Thoracic aorta (tissue), 2 donors: ENCODE data around the gene PTCSC3. TPM values are rescaled to one million over a fixed set of nuclear protein-coding genes. Genes with fewer than 3 reads are reported as not detected.

Experiments
- ATAC-seq: fragments of 150-250 bp; one replicate; pipeline ENCODE4 v1.8.0; 2017; ENCODE audit warnings: low read depth; ENCODE audit not compliant: insufficient number of reproducible peaks, low FRiP score
- DNase-seq: peaks from one replicate; pipeline ENCODE4 v3.0.0-alpha.2; 2020; ENCODE audit warnings: low spot score
- H3K27ac ChIP-seq, 2 donors: fragments of 200-600 bp; sonication (generic); 1 replicate in 1 of 2; 2 replicates in 1 of 2; pipeline ENCODE4 v1.5.1; 2016; ENCODE audit warnings: mild to moderate bottlenecking in 2 of 2, moderate library complexity in 2 of 2
- H3K27me3 ChIP-seq: fragments of 200-600 bp; sonication (generic); replicated peaks from 2 replicates; pipeline ENCODE4 v1.6.0; 2016; ENCODE audit warnings: mild to moderate bottlenecking; ENCODE audit not compliant: insufficient read depth
- H3K36me3 ChIP-seq: fragments of 200-600 bp; sonication (generic); one replicate; pipeline ENCODE4 v1.5.1; 2016
- H3K4me1 ChIP-seq, 2 donors: fragments of 200-600 bp; sonication (generic); 1 replicate in 1 of 2; 2 replicates in 1 of 2; pipeline versions ENCODE4 v1.5.1 to v1.6.0; 2016; ENCODE audit warnings: low read depth in 2 of 2, mild to moderate bottlenecking in 1 of 2; ENCODE audit not compliant: control insufficient read depth in 1 of 2
- H3K4me3 ChIP-seq: fragments of 200-600 bp; sonication (generic); 2 replicates; pipeline ENCODE4 v1.5.1; 2016; ENCODE audit warnings: mild to moderate bottlenecking
- H3K9me3 ChIP-seq: fragments of 200-600 bp; sonication (generic); 2 replicates; pipeline ENCODE4 v1.5.1; 2016
- total RNA-seq, 2 donors: library from RNA; depleted of rRNA; stranded (reverse); fragments of >200 nt; gene quantifications; one replicate each; pipeline versions ENCODE4 v1.1.0 to v1.2.3, GENCODE V29; 2016
- TF ChIP-seq, protein P1 (sequence below): fragments of 200-600 bp; sonication (generic); IDR thresholded peaks from one replicate; pipeline ENCODE4 v1.5.1; 2019; ENCODE audit warnings: antibody characterized with exemption

The PTCSC3 gene
- total RNA-seq, 2 donors from 2014 or later, result not detected

DNA sequence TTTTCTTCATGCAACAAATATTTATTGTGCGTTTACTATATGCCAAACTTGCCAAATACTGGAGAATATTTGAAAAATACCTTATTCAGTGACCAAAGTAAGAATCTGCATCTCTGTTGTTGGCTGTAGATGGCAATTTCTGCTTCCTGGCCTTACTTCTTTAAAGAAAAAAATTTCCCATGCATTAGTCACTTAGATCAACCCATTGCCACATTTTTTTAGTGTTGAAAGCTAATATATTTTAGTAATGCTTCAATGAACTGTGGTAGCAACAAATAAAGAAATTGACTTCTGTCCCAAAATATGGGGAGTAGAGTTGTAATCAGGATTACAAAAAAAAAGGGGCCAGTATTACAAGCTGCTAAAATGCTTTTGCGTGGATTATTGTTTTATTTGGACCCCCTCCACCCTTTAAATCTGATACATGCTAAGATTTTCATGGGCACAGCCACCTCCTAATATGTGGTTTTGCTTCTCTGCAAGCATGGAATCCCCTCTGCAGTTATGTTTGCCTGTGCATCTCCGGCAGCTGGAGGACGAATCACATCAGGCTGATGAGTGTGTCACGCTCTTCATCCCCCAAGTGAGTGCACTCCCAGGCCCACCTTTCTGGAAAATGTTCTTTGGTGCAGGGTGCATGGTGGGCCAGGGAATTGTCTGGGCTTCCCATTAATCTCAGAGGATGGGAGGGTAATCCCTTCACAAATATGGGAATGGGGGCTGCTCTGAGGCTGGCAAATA, 38.1 kb upstream of the PTCSC3 start:
- DNase-seq (no peak), ATAC-seq (no peak)
- H3K36me3 ChIP-seq, result no peaks in the 10 kb centered on the region
- H3K27me3 ChIP-seq, result no peaks in the 10 kb centered on the region
- no peak overlapping the region for H3K27ac ChIP-seq
- H3K4me3 ChIP-seq, result no peak overlapping the region
- no peaks in the 10 kb centered on the region for H3K4me1 ChIP-seq
- TF ChIP-seq, protein P1, sequence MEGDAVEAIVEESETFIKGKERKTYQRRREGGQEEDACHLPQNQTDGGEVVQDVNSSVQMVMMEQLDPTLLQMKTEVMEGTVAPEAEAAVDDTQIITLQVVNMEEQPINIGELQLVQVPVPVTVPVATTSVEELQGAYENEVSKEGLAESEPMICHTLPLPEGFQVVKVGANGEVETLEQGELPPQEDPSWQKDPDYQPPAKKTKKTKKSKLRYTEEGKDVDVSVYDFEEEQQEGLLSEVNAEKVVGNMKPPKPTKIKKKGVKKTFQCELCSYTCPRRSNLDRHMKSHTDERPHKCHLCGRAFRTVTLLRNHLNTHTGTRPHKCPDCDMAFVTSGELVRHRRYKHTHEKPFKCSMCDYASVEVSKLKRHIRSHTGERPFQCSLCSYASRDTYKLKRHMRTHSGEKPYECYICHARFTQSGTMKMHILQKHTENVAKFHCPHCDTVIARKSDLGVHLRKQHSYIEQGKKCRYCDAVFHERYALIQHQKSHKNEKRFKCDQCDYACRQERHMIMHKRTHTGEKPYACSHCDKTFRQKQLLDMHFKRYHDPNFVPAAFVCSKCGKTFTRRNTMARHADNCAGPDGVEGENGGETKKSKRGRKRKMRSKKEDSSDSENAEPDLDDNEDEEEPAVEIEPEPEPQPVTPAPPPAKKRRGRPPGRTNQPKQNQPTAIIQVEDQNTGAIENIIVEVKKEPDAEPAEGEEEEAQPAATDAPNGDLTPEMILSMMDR, result no peak
- H3K9me3 ChIP-seq, result no peaks in the 10 kb centered on the region

DNA sequence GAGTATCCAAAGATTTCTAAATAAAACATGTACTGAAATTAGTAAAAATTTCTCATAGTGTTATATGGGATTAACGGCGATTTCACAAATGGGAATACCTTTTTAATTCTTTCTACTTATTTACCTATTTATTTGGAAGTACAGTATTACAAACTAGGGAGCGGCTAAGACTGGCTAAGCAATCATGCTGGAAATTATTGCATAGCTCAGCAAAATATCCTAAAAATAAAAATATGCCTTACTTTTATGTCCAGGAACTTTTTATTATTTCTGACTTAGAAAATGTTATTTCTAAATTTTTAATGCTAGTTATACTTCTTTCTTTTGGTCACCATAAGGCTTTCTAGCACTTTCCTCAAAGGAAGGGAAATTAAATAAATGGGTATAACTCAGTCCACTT, 36.5 kb upstream of the PTCSC3 start:
- ATAC-seq (no peak), DNase-seq (no peak)
- TF ChIP-seq, protein P1, result no peak
- Histone ChIP-seq H3K27me3 (no peaks in the 10 kb centered on the region), H3K36me3 (no peaks in the 10 kb centered on the region), H3K4me1 (no peaks in the 10 kb centered on the region), H3K9me3 (no peaks in the 10 kb centered on the region), H3K27ac (no peak overlapping the region), H3K4me3 (no peak overlapping the region)

DNA sequence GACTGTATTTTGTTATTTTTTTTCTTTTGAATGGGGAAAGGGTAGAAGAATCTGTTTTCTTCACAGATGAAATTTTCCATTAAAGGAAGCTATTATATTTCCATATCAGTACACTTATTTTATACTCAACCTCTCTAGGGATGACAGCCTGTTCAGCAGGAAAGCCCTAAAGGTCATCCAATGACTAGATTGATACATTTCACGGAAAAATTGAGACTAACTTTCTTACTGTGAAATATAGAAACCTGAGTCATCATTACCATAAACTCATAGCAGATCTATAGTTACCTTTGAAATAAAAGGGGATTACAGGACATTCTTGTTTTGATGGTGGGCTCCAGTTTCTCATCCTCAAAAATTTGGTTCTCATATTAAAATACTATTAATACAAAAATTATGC, 36.1 kb upstream of the PTCSC3 start:
- no peak overlapping the region for H3K27ac ChIP-seq
- H3K4me3 ChIP-seq, result no peak overlapping the region
- H3K4me1 ChIP-seq, result no peaks in the 10 kb centered on the region
- DNase-seq (no peak), ATAC-seq (no peak)
- no peaks in the 10 kb centered on the region for H3K9me3 ChIP-seq
- H3K36me3 ChIP-seq, result no peaks in the 10 kb centered on the region
- TF ChIP-seq, protein P1, result no peak
- no peaks in the 10 kb centered on the region for H3K27me3 ChIP-seq

DNA sequence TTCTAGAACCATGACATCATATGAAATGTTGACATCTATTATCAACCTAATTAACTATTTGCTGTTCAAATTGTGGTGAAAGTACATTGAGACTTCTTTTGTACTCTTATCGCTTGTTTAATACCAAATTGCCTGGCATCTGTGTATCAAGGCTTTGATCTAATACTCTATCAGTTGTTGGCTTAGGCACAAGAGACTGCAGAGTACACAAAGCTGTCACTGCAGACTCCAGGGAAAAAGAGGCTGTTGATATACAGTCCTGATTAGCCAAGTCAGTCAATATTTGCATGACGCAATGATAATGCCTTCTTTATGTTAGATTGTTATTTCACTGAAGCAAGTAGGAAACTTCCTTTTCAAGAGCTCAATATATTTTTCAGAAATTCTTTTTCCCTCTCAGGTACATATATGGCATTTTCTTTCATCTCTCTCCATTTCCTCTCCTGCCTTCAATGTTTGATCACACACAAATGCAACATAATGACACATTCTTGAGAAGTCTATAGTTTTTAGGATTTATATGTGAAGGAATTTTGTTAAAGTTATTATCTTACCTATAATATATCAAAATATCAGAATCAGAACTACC, 32.3 kb upstream of the PTCSC3 start:
- Histone ChIP-seq H3K4me3 (no peak overlapping the region), H3K36me3 (no peaks in the 10 kb centered on the region)
- TF ChIP-seq, protein P1, result no peak

DNA sequence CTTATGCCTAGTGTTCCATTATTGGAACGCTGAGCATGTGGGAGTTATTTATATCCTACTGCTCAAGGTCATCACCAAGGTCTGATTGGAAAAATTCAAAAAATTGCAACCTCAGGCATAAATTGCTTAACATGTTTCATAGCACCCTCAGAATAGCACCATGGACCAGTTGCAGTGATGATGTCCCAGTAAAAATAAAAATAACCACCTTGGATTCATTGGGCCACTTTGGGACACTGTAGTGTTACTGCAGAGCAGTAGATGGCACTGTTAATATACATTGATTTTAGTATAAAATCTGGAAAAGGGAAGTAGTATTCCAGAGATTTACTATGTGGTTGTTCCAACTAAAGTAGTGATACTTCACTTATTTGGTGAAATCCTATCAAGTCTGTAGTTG, 31.0 kb upstream of the PTCSC3 start:
- Histone ChIP-seq H3K9me3 (peaks cover 5% of the 10 kb centered on the region), H3K27ac (no peak overlapping the region), H3K4me3 (no peak overlapping the region), H3K4me1 (no peaks in the 10 kb centered on the region), H3K27me3 (no peaks in the 10 kb centered on the region), H3K36me3 (no peaks in the 10 kb centered on the region)
- DNase-seq (no peak), ATAC-seq (no peak)
- TF ChIP-seq, protein P1, result no peak

More for the DNA sequence above, 32.3 kb upstream of the PTCSC3 start:
- Histone ChIP-seq H3K27ac (no peak overlapping the region), H3K9me3 (no peaks in the 10 kb centered on the region), H3K27me3 (no peaks in the 10 kb centered on the region), H3K4me1 (no peaks in the 10 kb centered on the region)
- no peak for ATAC-seq
- no peak for DNase-seq
